NCI-H748 (cell line): Measurements from ENCODE around the gene HAPSTR1.

ENCODE experiments used
- DNase-seq: peaks from one replicate; lab custom pipeline; 2025; ENCODE audit not compliant: unreplicated experiment; lab: John Stamatoyannopoulos, UW

Gene HAPSTR1

GRCh38 chr16:9095656-9096397, 4.4 kb downstream of the HAPSTR1 start:
- no peak for DNase-seq

- no peak for DNase-seq
These were observed 5.0 kb downstream of the HAPSTR1 start for GRCh38 chr16:9096416-9096952.

GRCh38 chr16:9097266-9098219, 6.1 kb downstream of the HAPSTR1 start:
- no peak for DNase-seq

GRCh38 chr16:9098377-9099090, 7.1 kb downstream of the HAPSTR1 start:
- DNase-seq: no peak

GRCh38 chr16:9099131-9099625, 7.7 kb downstream of the HAPSTR1 start:
- no peak for DNase-seq

- no peak for DNase-seq
These were observed 10.9 kb downstream of the HAPSTR1 start for GRCh38 chr16:9102379-9102778.

GRCh38 chr16:9102943-9103342, 11.5 kb downstream of the HAPSTR1 start:
- no peak for DNase-seq

- DNase-seq: no peak
These were observed 12.1 kb downstream of the HAPSTR1 start for GRCh38 chr16:9103546-9103945.

GRCh38 chr16:9105189-9105588, 13.7 kb downstream of the HAPSTR1 start:
- no peak for DNase-seq

- no peak for DNase-seq
These were observed 15.9 kb downstream of the HAPSTR1 start for GRCh38 chr16:9107025-9107970.

- DNase-seq: no peak
These were observed 17.8 kb downstream of the HAPSTR1 start for GRCh38 chr16:9109255-9109654.

- no peak for DNase-seq
These were observed 20.9 kb downstream of the HAPSTR1 start for GRCh38 chr16:9112166-9112843.

- DNase-seq: no peak
These were observed 21.4 kb downstream of the HAPSTR1 start for GRCh38 chr16:9112844-9113186.

GRCh38 chr16:9113707-9114106, 22.3 kb downstream of the HAPSTR1 start:
- no peak for DNase-seq

GRCh38 chr16:9114112-9114511, 22.7 kb downstream of the HAPSTR1 start:
- DNase-seq: no peak

- DNase-seq: no peak
These were observed 23.4 kb downstream of the HAPSTR1 start for GRCh38 chr16:9114842-9115241.

- DNase-seq: no peak
These were observed 23.8 kb downstream of the HAPSTR1 start for GRCh38 chr16:9115277-9115676.

- no peak for DNase-seq
These were observed 24.7 kb downstream of the HAPSTR1 start for GRCh38 chr16:9116141-9116540.

- DNase-seq: no peak
These were observed 26.7 kb downstream of the HAPSTR1 start for GRCh38 chr16:9118170-9118569.
